SK-N-DZ (cell line): ENCODE measurements around the gene CHP2.
"Not testable (repeated sequence)": the region's sequence is repeated elsewhere in the genome, so short reads cannot be mapped to it uniquely, and the experiment has no call there.

Experiments used
- DNase-seq: peaks from one replicate; pipeline ENCODE4 v3.0.0-alpha.2; 2015; ENCODE audit warnings: low spot score

The CHP2 gene

GRCh38 chr16:23745263-23745662 lies 9.6 kb upstream of the CHP2 start:
- no peak for DNase-seq

- no peak for DNase-seq
Observed at GRCh38 chr16:23748630-23749029, 6.2 kb upstream of the CHP2 start.

GRCh38 chr16:23751053-23751452 lies 3.8 kb upstream of the CHP2 start:
- not testable (repeated sequence) for DNase-seq

- DNase-seq = no peak
Observed at GRCh38 chr16:23753908-23754593, 775 bp upstream of the CHP2 start.

GRCh38 chr16:23755484-23755809 lies 621 bp downstream of the CHP2 start:
- no peak for DNase-seq

- DNase-seq = no peak
Observed at GRCh38 chr16:23757116-23757515, 2.3 kb downstream of the CHP2 start.

- no peak for DNase-seq
Observed at GRCh38 chr16:23757937-23758619, 3.3 kb downstream of the CHP2 start.

GRCh38 chr16:23765933-23766332 lies 11.1 kb downstream of the CHP2 start:
- DNase-seq = no peak

GRCh38 chr16:23768581-23768980 lies 13.8 kb downstream of the CHP2 start:
- DNase-seq = no peak

GRCh38 chr16:23771027-23771426 lies 16.2 kb downstream of the CHP2 start:
- no peak for DNase-seq

- no peak for DNase-seq
Observed at GRCh38 chr16:23771642-23772041, 16.8 kb downstream of the CHP2 start.

GRCh38 chr16:23773339-23773738 lies 18.5 kb downstream of the CHP2 start:
- DNase-seq = no peak

GRCh38 chr16:23781176-23781575 lies 26.4 kb downstream of the CHP2 start:
- no peak for DNase-seq

GRCh38 chr16:23784811-23785447 lies 30.1 kb downstream of the CHP2 start:
- DNase-seq = no peak

GRCh38 chr16:23785842-23786241 lies 31.0 kb downstream of the CHP2 start:
- no peak for DNase-seq

GRCh38 chr16:23786964-23787561 lies 32.2 kb downstream of the CHP2 start:
- no peak for DNase-seq

GRCh38 chr16:23788685-23789084 lies 33.9 kb downstream of the CHP2 start:
- DNase-seq = no peak

- no peak for DNase-seq
Observed at GRCh38 chr16:23795378-23795777, 40.6 kb downstream of the CHP2 start.

- DNase-seq = no peak
Observed at GRCh38 chr16:23796941-23797340, 42.1 kb downstream of the CHP2 start.

- DNase-seq = peak; percentile 38
Observed at GRCh38 chr16:23801378-23801777, 46.6 kb downstream of the CHP2 start.

- no peak for DNase-seq
Observed at GRCh38 chr16:23802776-23803175, 48.0 kb downstream of the CHP2 start.

- no peak for DNase-seq
Observed at GRCh38 chr16:23803591-23804123, 48.8 kb downstream of the CHP2 start.
